Measurements from ENCODE around the gene CLASP1.

CLASP1 gene

DNA sequence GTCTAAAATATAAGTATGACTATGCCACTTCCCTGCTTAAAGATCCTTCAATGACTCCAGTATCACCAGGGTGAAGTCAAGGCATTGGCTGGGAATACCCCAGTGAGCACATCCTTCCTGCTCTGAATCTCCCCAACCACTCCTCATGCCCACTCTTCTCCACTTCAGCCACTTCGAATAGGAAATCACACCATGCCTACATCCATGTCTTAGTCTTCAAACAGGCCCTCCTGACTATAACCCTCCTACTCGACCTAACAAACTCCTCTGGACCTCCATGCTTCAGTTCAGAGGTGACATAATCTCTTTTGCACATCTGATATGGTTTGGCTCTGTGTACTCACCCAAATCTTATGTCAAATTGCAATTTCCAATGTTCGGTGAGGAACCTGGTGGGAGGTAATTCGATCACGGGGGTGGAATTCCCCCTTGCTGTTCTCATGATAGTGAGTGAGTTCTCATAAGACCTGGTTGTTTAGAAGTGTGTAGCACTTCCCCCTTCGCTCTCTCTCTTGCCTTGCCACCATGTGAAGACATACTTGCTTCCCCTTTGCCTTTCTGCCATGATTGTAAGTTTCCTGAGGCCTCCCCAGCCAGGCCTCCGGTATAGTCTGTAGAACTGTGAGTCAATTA is 276.4 kb downstream of the CLASP1 start:
- no peak for ATAC-seq
- TF ChIP-seq SNAI2 (CRISPR knock-in tag; IDR thresholded peaks at IDR 0.05) = no peak

DNA sequence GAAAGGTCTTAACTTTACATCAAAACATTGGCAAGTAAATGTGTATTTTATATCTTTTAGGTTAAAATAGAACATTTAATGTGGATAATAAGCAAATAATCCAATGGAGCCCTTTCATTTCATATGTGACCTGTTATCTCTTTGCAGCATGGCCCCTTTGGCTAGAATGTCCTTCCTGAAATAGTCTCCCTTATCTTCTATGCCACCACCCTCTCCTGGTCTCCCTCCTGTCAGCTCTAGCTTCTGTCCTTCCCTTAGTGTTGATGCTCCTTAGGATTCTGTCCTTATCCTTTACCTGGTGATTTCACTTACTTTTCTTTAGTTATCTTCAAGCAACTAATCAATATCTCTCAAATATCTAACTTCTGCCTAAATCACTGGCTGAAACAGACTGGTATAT is 277.2 kb downstream of the CLASP1 start:
- ATAC-seq = no peak
- TF ChIP-seq RARB (CRISPR knock-in tag; IDR thresholded peaks at IDR 0.05) = no peak
- TF ChIP-seq ZNF70 (CRISPR knock-in tag; IDR thresholded peaks at IDR 0.05) = no peak
- TF ChIP-seq ZC3H10 (CRISPR knock-in tag; IDR thresholded peaks at IDR 0.05) = no peak
- no peak for TF ChIP-seq ARNTL (CRISPR knock-in tag; IDR thresholded peaks at IDR 0.05; ENCODE audit: borderline replicate concordance, low read depth)
- TF ChIP-seq, protein P1, sequence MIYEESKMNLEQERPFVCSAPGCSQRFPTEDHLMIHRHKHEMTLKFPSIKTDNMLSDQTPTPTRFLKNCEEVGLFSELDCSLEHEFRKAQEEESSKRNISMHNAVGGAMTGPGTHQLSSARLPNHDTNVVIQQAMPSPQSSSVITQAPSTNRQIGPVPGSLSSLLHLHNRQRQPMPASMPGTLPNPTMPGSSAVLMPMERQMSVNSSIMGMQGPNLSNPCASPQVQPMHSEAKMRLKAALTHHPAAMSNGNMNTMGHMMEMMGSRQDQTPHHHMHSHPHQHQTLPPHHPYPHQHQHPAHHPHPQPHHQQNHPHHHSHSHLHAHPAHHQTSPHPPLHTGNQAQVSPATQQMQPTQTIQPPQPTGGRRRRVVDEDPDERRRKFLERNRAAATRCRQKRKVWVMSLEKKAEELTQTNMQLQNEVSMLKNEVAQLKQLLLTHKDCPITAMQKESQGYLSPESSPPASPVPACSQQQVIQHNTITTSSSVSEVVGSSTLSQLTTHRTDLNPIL (CRISPR knock-in tag; IDR thresholded peaks at IDR 0.05; ENCODE audit: low read depth) = no peak
- no peak for TF ChIP-seq CSDC2 (CRISPR knock-in tag; IDR thresholded peaks at IDR 0.05)
- TF ChIP-seq ESRRG (CRISPR knock-in tag; IDR thresholded peaks at IDR 0.05) = no peak
- TF ChIP-seq, protein P2, sequence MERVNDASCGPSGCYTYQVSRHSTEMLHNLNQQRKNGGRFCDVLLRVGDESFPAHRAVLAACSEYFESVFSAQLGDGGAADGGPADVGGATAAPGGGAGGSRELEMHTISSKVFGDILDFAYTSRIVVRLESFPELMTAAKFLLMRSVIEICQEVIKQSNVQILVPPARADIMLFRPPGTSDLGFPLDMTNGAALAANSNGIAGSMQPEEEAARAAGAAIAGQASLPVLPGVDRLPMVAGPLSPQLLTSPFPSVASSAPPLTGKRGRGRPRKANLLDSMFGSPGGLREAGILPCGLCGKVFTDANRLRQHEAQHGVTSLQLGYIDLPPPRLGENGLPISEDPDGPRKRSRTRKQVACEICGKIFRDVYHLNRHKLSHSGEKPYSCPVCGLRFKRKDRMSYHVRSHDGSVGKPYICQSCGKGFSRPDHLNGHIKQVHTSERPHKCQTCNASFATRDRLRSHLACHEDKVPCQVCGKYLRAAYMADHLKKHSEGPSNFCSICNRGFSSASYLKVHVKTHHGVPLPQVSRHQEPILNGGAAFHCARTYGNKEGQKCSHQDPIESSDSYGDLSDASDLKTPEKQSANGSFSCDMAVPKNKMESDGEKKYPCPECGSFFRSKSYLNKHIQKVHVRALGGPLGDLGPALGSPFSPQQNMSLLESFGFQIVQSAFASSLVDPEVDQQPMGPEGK (CRISPR knock-in tag; IDR thresholded peaks at IDR 0.05; ENCODE audit: borderline replicate concordance) = no peak
- TF ChIP-seq, protein P3, sequence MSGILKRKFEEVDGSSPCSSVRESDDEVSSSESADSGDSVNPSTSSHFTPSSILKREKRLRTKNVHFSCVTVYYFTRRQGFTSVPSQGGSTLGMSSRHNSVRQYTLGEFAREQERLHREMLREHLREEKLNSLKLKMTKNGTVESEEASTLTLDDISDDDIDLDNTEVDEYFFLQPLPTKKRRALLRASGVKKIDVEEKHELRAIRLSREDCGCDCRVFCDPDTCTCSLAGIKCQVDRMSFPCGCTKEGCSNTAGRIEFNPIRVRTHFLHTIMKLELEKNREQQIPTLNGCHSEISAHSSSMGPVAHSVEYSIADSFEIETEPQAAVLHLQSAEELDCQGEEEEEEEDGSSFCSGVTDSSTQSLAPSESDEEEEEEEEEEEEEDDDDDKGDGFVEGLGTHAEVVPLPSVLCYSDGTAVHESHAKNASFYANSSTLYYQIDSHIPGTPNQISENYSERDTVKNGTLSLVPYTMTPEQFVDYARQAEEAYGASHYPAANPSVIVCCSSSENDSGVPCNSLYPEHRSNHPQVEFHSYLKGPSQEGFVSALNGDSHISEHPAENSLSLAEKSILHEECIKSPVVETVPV (CRISPR knock-in tag; IDR thresholded peaks at IDR 0.05) = no peak
- TF ChIP-seq ISL1 (CRISPR knock-in tag; IDR thresholded peaks at IDR 0.05) = no peak
- TF ChIP-seq, protein P4, sequence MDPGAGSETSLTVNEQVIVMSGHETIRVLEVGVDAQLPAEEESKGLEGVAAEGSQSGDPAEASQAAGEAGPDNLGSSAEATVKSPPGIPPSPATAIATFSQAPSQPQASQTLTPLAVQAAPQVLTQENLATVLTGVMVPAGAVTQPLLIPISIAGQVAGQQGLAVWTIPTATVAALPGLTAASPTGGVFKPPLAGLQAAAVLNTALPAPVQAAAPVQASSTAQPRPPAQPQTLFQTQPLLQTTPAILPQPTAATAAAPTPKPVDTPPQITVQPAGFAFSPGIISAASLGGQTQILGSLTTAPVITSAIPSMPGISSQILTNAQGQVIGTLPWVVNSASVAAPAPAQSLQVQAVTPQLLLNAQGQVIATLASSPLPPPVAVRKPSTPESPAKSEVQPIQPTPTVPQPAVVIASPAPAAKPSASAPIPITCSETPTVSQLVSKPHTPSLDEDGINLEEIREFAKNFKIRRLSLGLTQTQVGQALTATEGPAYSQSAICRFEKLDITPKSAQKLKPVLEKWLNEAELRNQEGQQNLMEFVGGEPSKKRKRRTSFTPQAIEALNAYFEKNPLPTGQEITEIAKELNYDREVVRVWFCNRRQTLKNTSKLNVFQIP (CRISPR knock-in tag; IDR thresholded peaks at IDR 0.05; ENCODE audit: borderline replicate concordance, low read depth) = no peak
- TF ChIP-seq BACH2 (CRISPR knock-in tag; IDR thresholded peaks at IDR 0.05; ENCODE audit: borderline replicate concordance) = no peak

DNA sequence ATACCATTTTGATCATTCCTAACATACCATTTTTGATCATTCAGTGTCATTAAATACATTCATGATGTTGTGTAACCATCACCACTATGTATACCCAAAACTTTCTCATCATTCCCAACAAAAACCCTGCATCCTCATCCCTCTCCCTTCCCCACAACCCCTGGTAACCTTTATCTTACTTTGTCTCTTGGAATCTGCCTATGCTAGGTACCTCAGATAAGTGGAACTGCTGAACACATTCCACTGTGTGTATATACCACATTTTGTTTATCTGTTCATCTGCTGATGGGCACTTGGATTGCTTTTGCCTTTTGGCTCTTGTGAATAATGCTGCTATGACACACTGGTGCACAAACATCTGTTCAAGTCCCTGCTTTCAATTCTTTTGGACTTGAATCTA is 280.4 kb downstream of the CLASP1 start:
- no peak for TF ChIP-seq BACH2 (CRISPR knock-in tag; IDR thresholded peaks at IDR 0.05; ENCODE audit: borderline replicate concordance)
- TF ChIP-seq ISL1 (CRISPR knock-in tag; IDR thresholded peaks at IDR 0.05) = no peak
- no peak for TF ChIP-seq SNAI2 (CRISPR knock-in tag; IDR thresholded peaks at IDR 0.05)
- TF ChIP-seq, protein P4 (CRISPR knock-in tag; IDR thresholded peaks at IDR 0.05; ENCODE audit: borderline replicate concordance, low read depth) = no peak
- no peak for TF ChIP-seq RARB (CRISPR knock-in tag; IDR thresholded peaks at IDR 0.05)
- no peak for TF ChIP-seq ZFP3 (CRISPR knock-in tag; IDR thresholded peaks at IDR 0.05)
- no peak for TF ChIP-seq ESRRG (CRISPR knock-in tag; IDR thresholded peaks at IDR 0.05)
- TF ChIP-seq, protein P1 (CRISPR knock-in tag; IDR thresholded peaks at IDR 0.05; ENCODE audit: low read depth) = no peak
- TF ChIP-seq GLIS3 (CRISPR knock-in tag; IDR thresholded peaks at IDR 0.05) = no peak
- no peak for TF ChIP-seq TOX (CRISPR knock-in tag; IDR thresholded peaks at IDR 0.05; ENCODE audit: borderline replicate concordance)
- TF ChIP-seq, protein P3 (CRISPR knock-in tag; IDR thresholded peaks at IDR 0.05) = no peak
- no peak for TF ChIP-seq TCF4 (CRISPR knock-in tag; IDR thresholded peaks at IDR 0.05; ENCODE audit: borderline replicate concordance)
- TF ChIP-seq ZNF70 (CRISPR knock-in tag; IDR thresholded peaks at IDR 0.05) = no peak
- TF ChIP-seq, protein P2 (CRISPR knock-in tag; IDR thresholded peaks at IDR 0.05; ENCODE audit: borderline replicate concordance) = no peak
- TF ChIP-seq ZFP30 (CRISPR knock-in tag; IDR thresholded peaks at IDR 0.05) = no peak
- TF ChIP-seq PPARA (CRISPR knock-in tag; IDR thresholded peaks at IDR 0.05; ENCODE audit: borderline replicate concordance) = no peak
- TF ChIP-seq CSDC2 (CRISPR knock-in tag; IDR thresholded peaks at IDR 0.05) = no peak
- TF ChIP-seq ZC3H10 (CRISPR knock-in tag; IDR thresholded peaks at IDR 0.05) = no peak
- TF ChIP-seq ARNTL (CRISPR knock-in tag; IDR thresholded peaks at IDR 0.05; ENCODE audit: borderline replicate concordance, low read depth) = no peak
- TF ChIP-seq OSR1 (CRISPR knock-in tag; IDR thresholded peaks at IDR 0.05) = no peak
- no peak for ATAC-seq

Measured in SK-N-SH treated with all-trans-retinoic acid at 6 μM for 48 hours (cell line).